ENCODE results near the gene TSKU. TPM values are rescaled to one million over a fixed set of nuclear protein-coding genes. Genes with fewer than 3 reads are reported as not detected.
A peak's percentile ranks its signal among the peaks of the same experiment; 100 is the strongest.

The TSKU gene
- total and polyA plus RNA-seq, 9 of the 15 experiments (the other 6 are each of a cell fraction or from before 2014, with no cell fraction given), result 0.60 to 11.9 (median 8.4) TPM

- TF ChIP-seq HINFP (tag; conservative IDR thresholded peaks at IDR 0.05; ENCODE audit: low read depth) (no peak), PML (IDR thresholded peaks at IDR 0.05; ENCODE audit: low read length) (no peak), PRPF4 (IDR thresholded peaks at IDR 0.05; ENCODE audit: insufficient read depth, low read depth, low read length, poor library complexity, severe bottlenecking) (no peak), ZFX (CRISPR knock-in tag; IDR thresholded peaks at IDR 0.05) (no peak), THRA (IDR thresholded peaks at IDR 0.05) (no peak), CEBPZ (IDR thresholded peaks at IDR 0.05; ENCODE audit: borderline replicate concordance, low read depth, low read length) (no peak), ZNF561 (CRISPR knock-in tag; conservative IDR thresholded peaks at IDR 0.05) (no peak), ATF3 (IDR thresholded peaks at IDR 0.05) (no peak), ATF3 (CRISPR knock-in tag; conservative IDR thresholded peaks at IDR 0.05) (no peak), TSC22D4 (tag; IDR thresholded peaks at IDR 0.05) (no peak), ZNF263 (CRISPR knock-in tag; IDR thresholded peaks at IDR 0.05; ENCODE audit: borderline replicate concordance) (peak; percentile 59; the same call in 1 of the 2 replicates), GTF2F1 (IDR thresholded peaks at IDR 0.05; ENCODE audit: low read depth, low read length) (no peak), NCOA1 (IDR thresholded peaks at IDR 0.05; ENCODE audit: low read depth) (no peak), ZNF764 (CRISPR knock-in tag; IDR thresholded peaks at IDR 0.05; ENCODE audit: low read depth) (no peak), ZNF311 (CRISPR knock-in tag; IDR thresholded peaks at IDR 0.05) (no peak), PTTG1 (tag; IDR thresholded peaks at IDR 0.05; ENCODE audit: low read depth) (no peak), PATZ1 (CRISPR knock-in tag; IDR thresholded peaks at IDR 0.05; ENCODE audit: borderline replicate concordance) (no peak), KDM1A (IDR thresholded peaks at IDR 0.05) (peak in 1 of 2 experiments; percentile 92; a peak in 1 of 4 replicates)
These were observed 999 bp downstream of the TSKU start (continued) for GRCh38 chr11:76783896-76784813.

All from K562 (cell line).